ENCODE results near the gene HSD17B4. TPM values are rescaled to one million over a fixed set of nuclear protein-coding genes. Genes with fewer than 3 reads are reported as not detected.

Gene HSD17B4
- total and polyA plus RNA-seq, 2 experiments from 2014 or later, result 326 to 332 TPM

DNA sequence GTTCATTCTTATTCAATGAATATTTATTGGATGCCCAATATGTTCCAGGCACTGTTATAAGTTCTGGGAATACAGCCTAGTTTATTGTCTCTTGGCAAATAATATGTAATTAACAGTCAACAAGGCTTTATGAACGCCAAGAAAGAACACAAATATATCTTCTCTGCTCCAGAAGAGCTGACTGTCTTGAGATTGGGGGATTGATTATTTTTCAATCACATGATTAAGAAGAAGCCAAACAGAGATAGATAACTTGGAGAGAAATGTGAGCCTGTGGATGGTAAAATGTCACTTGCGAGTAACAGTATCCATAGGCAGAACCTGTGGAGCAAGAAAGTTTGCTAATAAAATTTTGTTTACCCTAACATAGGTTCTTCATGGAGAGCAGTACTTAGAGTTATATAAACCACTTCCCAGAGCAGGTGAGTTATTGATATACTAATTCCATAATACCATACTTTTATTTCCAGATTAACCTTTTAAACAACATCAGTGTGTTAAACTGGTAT is 49.4 kb downstream of the HSD17B4 start:
- peaks cover 36% of the 10 kb centered on the region for H3K36me3 ChIP-seq (ENCODE audit: insufficient read depth)
- H3K36me3 Mint-ChIP-seq (ENCODE audit: low read depth), result peaks cover 69% of the 10 kb centered on the region
- no peaks in the 10 kb centered on the region for H3K27me3 Mint-ChIP-seq (ENCODE audit: insufficient read depth, low read depth, poor library complexity)
- peaks cover 31% of the 10 kb centered on the region for H3K9me3 Mint-ChIP-seq
- H3K4me3 ChIP-seq, result no peak overlapping the region
- no peak overlapping the region for H3K27ac ChIP-seq (ENCODE audit: low read depth)
- H3K9me2 ChIP-seq (ENCODE audit: insufficient read depth), result no peaks in the 10 kb centered on the region
- no peak overlapping the region for H3K27ac Mint-ChIP-seq
- H4K20me1 ChIP-seq (replicated peaks; ENCODE audit: insufficient read depth), result no peaks in the 10 kb centered on the region
- no peak overlapping the region for H3K4me2 ChIP-seq
- H2AFZ ChIP-seq, result no peak overlapping the region
- H3K4me3 Mint-ChIP-seq, result no peak overlapping the region
- no peaks in the 10 kb centered on the region for H3K27me3 ChIP-seq (ENCODE audit: insufficient read depth)
- TF ChIP-seq REST (IDR thresholded peaks at IDR 0.05; ENCODE audit: unreplicated experiment) (no peak), STAT1 (IDR thresholded peaks at IDR 0.05; ENCODE audit: unreplicated experiment) (no peak), EZH2phosphoT487 (IDR thresholded peaks at IDR 0.05; ENCODE audit: unreplicated experiment) (no peak), CTCF (conservative IDR thresholded peaks at IDR 0.05; ENCODE audit: low read depth in 2 of 2) (no peak), EZH2 (IDR thresholded peaks at IDR 0.05; ENCODE audit: low read depth, unreplicated experiment) (no peak), ZNF114 (CRISPR knock-in tag; IDR thresholded peaks at IDR 0.05) (no peak), CREB1 (CRISPR knock-in tag; IDR thresholded peaks at IDR 0.05; ENCODE audit: low read depth) (no peak), ZNF331 (CRISPR knock-in tag; IDR thresholded peaks at IDR 0.05; ENCODE audit: low read depth) (no peak), NANOG (IDR thresholded peaks at IDR 0.05; ENCODE audit: borderline replicate concordance) (no peak), JUNB (IDR thresholded peaks at IDR 0.05; ENCODE audit: unreplicated experiment) (no peak), POLR2AphosphoS5 (IDR thresholded peaks at IDR 0.05; ENCODE audit: low read depth) (no peak)
- TF ChIP-seq, protein P1, sequence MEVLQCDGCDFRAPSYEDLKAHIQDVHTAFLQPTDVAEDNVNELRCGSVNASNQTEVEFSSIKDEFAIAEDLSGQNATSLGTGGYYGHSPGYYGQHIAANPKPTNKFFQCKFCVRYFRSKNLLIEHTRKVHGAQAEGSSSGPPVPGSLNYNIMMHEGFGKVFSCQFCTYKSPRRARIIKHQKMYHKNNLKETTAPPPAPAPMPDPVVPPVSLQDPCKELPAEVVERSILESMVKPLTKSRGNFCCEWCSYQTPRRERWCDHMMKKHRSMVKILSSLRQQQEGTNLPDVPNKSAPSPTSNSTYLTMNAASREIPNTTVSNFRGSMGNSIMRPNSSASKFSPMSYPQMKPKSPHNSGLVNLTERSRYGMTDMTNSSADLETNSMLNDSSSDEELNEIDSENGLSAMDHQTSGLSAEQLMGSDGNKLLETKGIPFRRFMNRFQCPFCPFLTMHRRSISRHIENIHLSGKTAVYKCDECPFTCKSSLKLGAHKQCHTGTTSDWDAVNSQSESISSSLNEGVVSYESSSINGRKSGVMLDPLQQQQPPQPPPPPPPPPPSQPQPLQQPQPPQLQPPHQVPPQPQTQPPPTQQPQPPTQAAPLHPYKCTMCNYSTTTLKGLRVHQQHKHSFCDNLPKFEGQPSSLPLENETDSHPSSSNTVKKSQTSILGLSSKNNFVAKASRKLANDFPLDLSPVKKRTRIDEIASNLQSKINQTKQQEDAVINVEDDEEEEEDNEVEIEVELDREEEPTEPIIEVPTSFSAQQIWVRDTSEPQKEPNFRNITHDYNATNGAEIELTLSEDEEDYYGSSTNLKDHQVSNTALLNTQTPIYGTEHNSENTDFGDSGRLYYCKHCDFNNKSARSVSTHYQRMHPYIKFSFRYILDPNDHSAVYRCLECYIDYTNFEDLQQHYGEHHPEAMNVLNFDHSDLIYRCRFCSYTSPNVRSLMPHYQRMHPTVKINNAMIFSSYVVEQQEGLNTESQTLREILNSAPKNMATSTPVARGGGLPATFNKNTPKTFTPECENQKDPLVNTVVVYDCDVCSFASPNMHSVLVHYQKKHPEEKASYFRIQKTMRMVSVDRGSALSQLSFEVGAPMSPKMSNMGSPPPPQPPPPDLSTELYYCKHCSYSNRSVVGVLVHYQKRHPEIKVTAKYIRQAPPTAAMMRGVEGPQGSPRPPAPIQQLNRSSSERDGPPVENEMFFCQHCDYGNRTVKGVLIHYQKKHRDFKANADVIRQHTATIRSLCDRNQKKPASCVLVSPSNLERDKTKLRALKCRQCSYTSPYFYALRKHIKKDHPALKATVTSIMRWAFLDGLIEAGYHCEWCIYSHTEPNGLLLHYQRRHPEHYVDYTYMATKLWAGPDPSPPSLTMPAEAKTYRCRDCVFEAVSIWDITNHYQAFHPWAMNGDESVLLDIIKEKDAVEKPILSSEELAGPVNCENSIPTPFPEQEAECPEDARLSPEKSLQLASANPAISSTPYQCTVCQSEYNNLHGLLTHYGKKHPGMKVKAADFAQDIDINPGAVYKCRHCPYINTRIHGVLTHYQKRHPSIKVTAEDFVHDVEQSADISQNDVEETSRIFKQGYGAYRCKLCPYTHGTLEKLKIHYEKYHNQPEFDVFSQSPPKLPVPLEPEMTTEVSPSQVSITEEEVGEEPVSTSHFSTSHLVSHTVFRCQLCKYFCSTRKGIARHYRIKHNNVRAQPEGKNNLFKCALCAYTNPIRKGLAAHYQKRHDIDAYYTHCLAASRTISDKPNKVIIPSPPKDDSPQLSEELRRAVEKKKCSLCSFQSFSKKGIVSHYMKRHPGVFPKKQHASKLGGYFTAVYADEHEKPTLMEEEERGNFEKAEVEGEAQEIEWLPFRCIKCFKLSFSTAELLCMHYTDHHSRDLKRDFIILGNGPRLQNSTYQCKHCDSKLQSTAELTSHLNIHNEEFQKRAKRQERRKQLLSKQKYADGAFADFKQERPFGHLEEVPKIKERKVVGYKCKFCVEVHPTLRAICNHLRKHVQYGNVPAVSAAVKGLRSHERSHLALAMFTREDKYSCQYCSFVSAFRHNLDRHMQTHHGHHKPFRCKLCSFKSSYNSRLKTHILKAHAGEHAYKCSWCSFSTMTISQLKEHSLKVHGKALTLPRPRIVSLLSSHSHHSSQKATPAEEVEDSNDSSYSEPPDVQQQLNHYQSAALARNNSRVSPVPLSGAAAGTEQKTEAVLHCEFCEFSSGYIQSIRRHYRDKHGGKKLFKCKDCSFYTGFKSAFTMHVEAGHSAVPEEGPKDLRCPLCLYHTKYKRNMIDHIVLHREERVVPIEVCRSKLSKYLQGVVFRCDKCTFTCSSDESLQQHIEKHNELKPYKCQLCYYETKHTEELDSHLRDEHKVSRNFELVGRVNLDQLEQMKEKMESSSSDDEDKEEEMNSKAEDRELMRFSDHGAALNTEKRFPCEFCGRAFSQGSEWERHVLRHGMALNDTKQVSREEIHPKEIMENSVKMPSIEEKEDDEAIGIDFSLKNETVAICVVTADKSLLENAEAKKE (CRISPR knock-in tag; IDR thresholded peaks at IDR 0.05), result no peak
- TF ChIP-seq, protein P2, sequence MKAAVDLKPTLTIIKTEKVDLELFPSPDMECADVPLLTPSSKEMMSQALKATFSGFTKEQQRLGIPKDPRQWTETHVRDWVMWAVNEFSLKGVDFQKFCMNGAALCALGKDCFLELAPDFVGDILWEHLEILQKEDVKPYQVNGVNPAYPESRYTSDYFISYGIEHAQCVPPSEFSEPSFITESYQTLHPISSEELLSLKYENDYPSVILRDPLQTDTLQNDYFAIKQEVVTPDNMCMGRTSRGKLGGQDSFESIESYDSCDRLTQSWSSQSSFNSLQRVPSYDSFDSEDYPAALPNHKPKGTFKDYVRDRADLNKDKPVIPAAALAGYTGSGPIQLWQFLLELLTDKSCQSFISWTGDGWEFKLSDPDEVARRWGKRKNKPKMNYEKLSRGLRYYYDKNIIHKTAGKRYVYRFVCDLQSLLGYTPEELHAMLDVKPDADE (IDR thresholded peaks at IDR 0.05), result no peak
- no peaks in the 10 kb centered on the region for H3K4me1 Mint-ChIP-seq
- no peaks in the 10 kb centered on the region for H3F3A ChIP-seq (replicated peaks; ENCODE audit: low read depth)
- H3K4me1 ChIP-seq (ENCODE audit: insufficient read depth), result no peaks in the 10 kb centered on the region
- DNase-seq (ENCODE audit: low spot score) (no peak), ATAC-seq (no peak)
- H3K79me2 ChIP-seq (replicated peaks; ENCODE audit: insufficient read depth), result peaks cover 27% of the 10 kb centered on the region
